Activated CD8-positive, alpha-beta memory T cell treated with anti-CD3 and anti-CD28 coated beads, Interleukin-2, amount 10 ng/mL, durations not matched to agents 7 days and 5 days (primary cell): Measurements from ENCODE around the gene ERN1. TPM values are rescaled to one million over a fixed set of nuclear protein-coding genes. Genes with fewer than 3 reads are reported as not detected.
"Not testable (repeated sequence)": the region's sequence is repeated elsewhere in the genome, so short reads cannot be mapped to it uniquely, and the experiment has no call there.

Source experiments
- ATAC-seq: fragments of 150-1000 bp; cut with Tn5 transposase; one replicate; pipeline ENCODE4 v1.10.0; 2021; ENCODE audit warnings: moderate library complexity
- CTCF ChIA-PET: fragments of 350-600 bp; sonication (Branson Sonifier 250); formaldehyde crosslinking; loops from one replicate; lab custom pipeline; 2021; ENCODE audit warnings: antibody characterized with exemption; lab: Charles Lee
- DNase-seq: peaks from one replicate; pipeline ENCODE4 v3.0.0-alpha.2; 2020
- H3K27ac Mint-ChIP-seq: one replicate; pipeline ENCODE4 v1.8.0; 2021; ENCODE audit warnings: mild to moderate bottlenecking, mixed read lengths
- H3K27me3 Mint-ChIP-seq: one replicate; pipeline ENCODE4 v1.8.0; 2021; ENCODE audit warnings: mixed read lengths
- H3K36me3 Mint-ChIP-seq: one replicate; pipeline ENCODE4 v1.8.0; 2021; ENCODE audit warnings: mild to moderate bottlenecking, mixed read lengths
- H3K4me1 Mint-ChIP-seq: one replicate; pipeline ENCODE4 v1.8.0; 2021; ENCODE audit warnings: mixed read lengths
- H3K4me3 Mint-ChIP-seq: one replicate; pipeline ENCODE4 v1.8.0; 2021; ENCODE audit warnings: mild to moderate bottlenecking, moderate library complexity, mixed read lengths
- H3K9me3 Mint-ChIP-seq: one replicate; pipeline ENCODE4 v1.8.0; 2022; ENCODE audit warnings: low read depth, mixed read lengths
- total RNA-seq, 2 experiments: library from RNA; stranded (reverse); gene quantifications; one replicate each; pipeline ENCODE4 v1.2.3, GENCODE V29; 2021

The ERN1 gene
- total RNA-seq, 2 experiments from 2014 or later, result 21.7 to 22.9 TPM

DNA sequence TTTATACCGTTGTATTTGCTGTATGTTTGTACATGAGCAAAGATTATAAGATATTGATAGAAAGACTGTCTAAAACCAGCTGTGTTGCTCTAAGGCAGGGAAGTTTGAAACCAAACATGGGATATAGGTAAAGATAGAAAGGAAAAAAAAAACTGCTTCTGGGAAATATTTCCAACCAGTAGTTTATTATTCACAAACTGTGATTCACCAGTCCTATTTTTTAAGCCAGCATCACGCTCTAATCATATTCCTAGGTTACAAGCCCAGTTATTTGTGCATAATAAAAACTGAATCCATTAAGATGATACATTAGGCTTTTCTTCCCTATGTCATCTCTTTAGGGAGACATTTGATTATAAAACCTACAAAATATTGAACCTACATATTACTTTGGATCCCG lies 4.0 kb downstream of the ERN1 start:
- Mint-ChIP-seq H3K27ac (no peak overlapping the region), H3K4me3 (no peak overlapping the region), H3K4me1 (peaks cover 61% of the 10 kb centered on the region), H3K9me3 (no peaks in the 10 kb centered on the region), H3K36me3 (peaks cover 22% of the 10 kb centered on the region), H3K27me3 (no peaks in the 10 kb centered on the region)
- CTCF ChIA-PET, result interaction anchor here (1.1 to 15.3 kb wide), 2 partner anchors 62 to 98 kb away, joined by 3 to 488 read pairs; no protein-coding TSS in a partner anchor
- DNase-seq (no peak), ATAC-seq (no peak)

DNA sequence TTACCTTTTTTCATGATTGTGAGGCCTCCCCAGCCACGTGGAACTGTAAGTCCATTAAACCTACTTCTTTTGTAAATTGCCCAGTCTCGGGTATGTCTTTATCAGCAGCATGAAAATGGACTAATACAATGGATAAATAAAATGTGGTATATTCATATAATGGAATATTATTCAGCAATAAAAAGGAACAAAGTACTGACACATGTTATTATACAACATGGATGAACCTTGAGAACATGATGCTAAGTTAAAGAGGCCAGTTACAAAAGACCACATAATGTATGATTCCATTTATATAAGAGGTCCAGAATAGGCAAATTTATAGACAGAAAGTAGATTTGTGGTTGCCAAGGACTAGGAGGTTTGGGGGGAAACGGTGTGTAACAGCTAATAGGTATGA lies 5.3 kb downstream of the ERN1 start:
- CTCF ChIA-PET, result interaction anchor here (0.8 to 15.3 kb wide), 7 partner anchors 9 to 97 kb away, joined by 3 to 488 read pairs (median 4); no protein-coding TSS in a partner anchor
- no peak overlapping the region for H3K4me3 Mint-ChIP-seq
- H3K4me1 Mint-ChIP-seq, result peaks cover 65% of the 10 kb centered on the region
- H3K27me3 Mint-ChIP-seq, result no peaks in the 10 kb centered on the region
- no peaks in the 10 kb centered on the region for H3K9me3 Mint-ChIP-seq
- ATAC-seq, result no peak
- H3K27ac Mint-ChIP-seq, result no peak overlapping the region
- no peak for DNase-seq
- H3K36me3 Mint-ChIP-seq, result peaks cover 27% of the 10 kb centered on the region

DNA sequence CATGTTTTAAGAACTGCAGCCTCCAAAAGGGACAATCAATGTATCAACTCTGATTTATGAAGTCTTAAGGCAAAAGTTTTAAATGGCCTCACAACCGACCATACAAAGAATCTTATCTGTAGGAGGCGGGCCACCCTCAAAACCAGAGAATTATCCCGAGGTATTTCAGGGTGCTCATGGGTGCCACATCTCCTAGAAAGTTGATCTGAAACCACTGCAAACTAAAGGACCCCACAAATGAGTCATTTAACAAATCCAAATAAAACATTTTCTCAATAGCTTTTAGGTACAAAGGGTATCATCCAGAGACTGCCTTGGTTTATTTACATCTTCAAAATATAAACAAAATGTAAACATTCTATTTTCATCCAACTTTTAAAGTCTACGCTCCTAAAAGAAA lies 6.8 kb downstream of the ERN1 start:
- H3K4me1 Mint-ChIP-seq, result peaks cover 59% of the 10 kb centered on the region
- no peak overlapping the region for H3K4me3 Mint-ChIP-seq
- CTCF ChIA-PET, result interaction anchor here (0.6 to 15.3 kb wide), 3 partner anchors 10 to 105 kb away, joined by 3 to 488 read pairs (median 6); no protein-coding TSS in a partner anchor
- no peaks in the 10 kb centered on the region for H3K9me3 Mint-ChIP-seq
- H3K27ac Mint-ChIP-seq, result no peak overlapping the region
- H3K36me3 Mint-ChIP-seq, result peaks cover 25% of the 10 kb centered on the region
- DNase-seq (no peak), ATAC-seq (no peak)
- H3K27me3 Mint-ChIP-seq, result no peaks in the 10 kb centered on the region

DNA sequence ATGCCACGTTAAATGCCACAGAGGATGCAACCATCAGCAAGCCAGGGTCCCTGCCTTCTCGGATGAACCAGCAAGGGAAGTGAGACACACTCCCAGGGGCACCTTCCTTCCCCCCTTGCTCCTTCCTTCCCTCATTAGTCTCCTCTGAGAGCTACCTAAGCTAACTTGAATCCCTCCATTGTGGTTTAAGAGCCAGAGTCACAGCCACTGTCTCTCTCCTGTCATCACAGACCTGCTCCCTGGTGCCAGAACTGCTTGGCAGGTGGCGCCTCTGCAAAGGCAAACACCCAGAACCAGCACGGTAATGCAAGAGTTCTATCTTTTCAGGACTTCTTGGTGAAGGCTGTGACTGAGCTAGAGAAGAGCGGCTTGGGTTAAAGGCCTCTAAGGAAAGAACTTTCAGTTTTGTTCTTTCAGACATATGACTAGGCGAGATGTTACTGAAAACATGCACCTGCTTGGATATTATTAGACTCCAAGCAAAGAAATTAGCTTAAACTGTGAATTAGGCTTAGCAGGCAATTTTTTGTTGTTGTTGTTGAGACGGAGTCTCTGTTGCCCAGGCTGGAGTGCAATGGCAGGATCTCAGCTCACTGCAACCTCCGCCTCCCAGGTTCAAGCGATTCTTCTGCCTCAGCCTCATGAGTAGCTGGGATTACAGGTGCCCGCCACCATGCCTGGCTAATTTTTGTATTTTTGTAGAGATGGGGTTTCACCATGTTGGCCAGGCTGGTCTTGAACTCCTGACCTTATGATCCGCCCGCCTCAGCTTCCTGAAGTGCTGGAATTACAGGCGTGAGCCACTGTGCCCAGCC lies 8.8 kb downstream of the ERN1 start:
- Mint-ChIP-seq H3K27ac (peak overlapping the region; percentile 82), H3K36me3 (peaks cover 28% of the 10 kb centered on the region), H3K4me3 (peak overlapping the region; percentile 57), H3K4me1 (peaks cover 57% of the 10 kb centered on the region)
- ATAC-seq (peak; percentile 61), DNase-seq (peak; percentile 51)
- CTCF ChIA-PET, result interaction anchor here (1.0 to 15.3 kb wide), 6 partner anchors 12 to 202 kb away, joined by 3 to 488 read pairs (median 5); no protein-coding TSS in a partner anchor
- not testable (repeated sequence) for H3K27me3 Mint-ChIP-seq, H3K9me3 Mint-ChIP-seq

DNA sequence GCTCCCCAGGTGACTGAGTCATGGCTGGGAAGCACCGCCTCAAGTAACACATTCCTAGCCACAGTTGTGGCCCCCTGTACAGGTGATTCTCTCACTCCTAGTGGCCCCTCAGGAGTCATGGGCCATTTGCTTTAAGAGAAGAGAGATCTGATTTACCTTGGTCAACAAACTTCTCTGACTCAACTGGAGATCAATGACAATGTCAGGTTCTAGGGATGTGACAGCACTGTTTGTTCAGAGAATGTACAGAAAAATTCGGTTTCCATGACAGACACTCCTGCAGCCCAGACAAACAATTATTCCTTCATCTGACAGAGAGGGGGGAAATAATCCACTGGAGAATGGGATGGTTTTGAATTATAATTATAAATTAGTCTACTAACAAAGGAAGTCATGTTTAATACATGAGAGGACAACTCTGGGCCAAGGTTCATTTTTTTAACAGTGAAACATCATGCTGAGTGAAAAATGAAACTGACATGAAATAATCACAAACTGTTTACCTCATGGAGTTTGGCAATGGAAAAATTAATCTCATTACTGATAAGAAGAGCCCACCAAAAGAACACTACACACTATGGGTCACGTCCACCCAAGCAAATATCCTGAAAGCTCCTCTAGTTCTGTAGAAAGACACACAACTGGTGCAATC lies 9.7 kb downstream of the ERN1 start:
- Mint-ChIP-seq H3K4me3 (no peak overlapping the region), H3K4me1 (peaks cover 60% of the 10 kb centered on the region), H3K36me3 (peaks cover 28% of the 10 kb centered on the region), H3K9me3 (no peaks in the 10 kb centered on the region), H3K27ac (peak overlapping the region; percentile 82), H3K27me3 (no peaks in the 10 kb centered on the region)
- CTCF ChIA-PET, result interaction anchor here (1.5 to 1.7 kb wide), 3 partner anchors 12 to 94 kb away, joined by 3 to 8 read pairs (median 3); no protein-coding TSS in a partner anchor
- peak; percentile 40 for ATAC-seq
- DNase-seq, result no peak

DNA sequence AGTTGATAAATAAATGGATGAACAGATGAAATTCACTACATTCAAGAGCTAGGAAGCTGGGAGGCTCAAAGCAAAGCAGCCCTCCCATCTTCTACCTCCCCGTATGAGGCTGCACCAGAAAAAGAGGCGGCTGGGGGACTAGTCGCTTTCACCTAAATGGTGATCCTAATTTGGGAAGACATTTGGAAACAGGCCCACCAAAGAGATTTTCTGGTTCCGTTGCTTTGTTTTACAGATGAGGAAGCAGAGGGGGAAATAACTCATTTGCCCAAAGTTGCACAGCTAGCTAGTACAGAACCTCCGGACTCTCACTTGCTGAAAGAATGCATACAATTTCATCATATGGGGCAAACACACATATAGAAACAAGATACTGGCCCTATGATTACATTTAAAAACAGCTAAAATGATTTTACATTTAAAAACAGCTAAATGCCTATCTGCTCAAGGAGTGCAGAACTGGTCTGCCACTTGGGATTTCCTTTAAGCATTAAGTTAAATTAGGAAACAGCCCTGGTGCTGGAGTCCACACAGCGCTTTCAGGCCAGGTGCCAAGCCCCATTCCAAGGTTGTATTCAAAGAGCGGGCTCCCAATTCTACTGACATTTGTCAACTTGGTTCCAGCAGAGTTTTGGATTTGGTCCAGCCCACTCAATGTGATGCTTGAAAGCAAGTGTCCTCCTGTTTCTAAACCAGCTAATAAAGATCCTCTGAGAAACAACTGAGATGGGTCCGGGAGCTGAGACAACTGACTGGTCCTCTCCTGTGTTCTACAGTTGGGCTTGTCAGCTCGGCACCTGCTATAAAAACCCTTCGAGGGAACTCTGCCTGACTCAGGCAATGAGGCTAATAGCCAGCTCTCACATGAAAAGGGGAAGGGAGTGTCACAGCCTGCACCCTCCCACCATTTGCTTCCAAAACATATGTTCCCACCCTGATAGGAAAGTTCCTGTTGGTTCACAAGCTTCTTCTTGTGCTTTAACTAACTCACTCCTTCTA lies 11.7 kb downstream of the ERN1 start:
- H3K4me3 Mint-ChIP-seq, result no peak overlapping the region
- H3K27ac Mint-ChIP-seq, result no peak overlapping the region
- H3K9me3 Mint-ChIP-seq, result no peaks in the 10 kb centered on the region
- ATAC-seq (no peak), DNase-seq (no peak)
- no peaks in the 10 kb centered on the region for H3K27me3 Mint-ChIP-seq
- H3K36me3 Mint-ChIP-seq, result peaks cover 18% of the 10 kb centered on the region
- CTCF ChIA-PET, result interaction anchor here (1.0 to 2.1 kb wide), 3 partner anchors 15 to 92 kb away, joined by 3 to 13 read pairs (median 4); no protein-coding TSS in a partner anchor
- peaks cover 54% of the 10 kb centered on the region for H3K4me1 Mint-ChIP-seq

DNA sequence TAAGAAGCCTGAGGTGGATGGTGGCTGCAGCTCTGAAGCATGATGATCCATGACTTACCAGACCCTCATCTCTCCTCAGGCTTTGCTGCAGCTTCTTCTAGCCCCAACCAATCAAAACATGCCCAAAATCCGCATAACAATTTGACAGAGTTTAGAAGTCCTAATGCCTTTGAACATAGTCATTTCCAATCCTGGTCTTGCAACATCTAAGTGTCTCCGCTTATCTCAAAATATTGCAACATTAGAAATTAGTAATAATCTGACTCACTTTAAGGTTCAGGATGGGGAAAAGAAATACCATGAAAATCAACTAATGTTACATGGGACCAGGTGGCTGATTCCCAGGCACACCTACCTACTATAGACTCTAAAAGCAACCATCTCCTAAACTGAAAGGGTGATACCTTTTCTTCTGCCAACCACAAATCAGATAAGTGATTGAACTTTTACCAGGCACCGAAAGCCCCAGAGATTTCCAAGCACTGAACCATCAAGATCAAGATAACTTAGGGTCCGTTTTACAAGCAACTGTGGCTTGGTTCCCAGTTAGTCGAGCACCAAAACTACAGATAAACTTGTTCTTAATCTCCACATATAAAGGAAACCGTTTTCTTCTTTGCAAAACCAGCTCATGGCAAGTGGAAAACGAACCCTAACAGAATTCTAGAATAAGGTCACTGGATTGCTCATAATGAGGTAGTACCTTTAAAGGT lies 14.0 kb downstream of the ERN1 start:
- Mint-ChIP-seq H3K27me3 (no peaks in the 10 kb centered on the region), H3K36me3 (peaks cover 9% of the 10 kb centered on the region), H3K27ac (no peak overlapping the region), H3K9me3 (no peaks in the 10 kb centered on the region), H3K4me1 (peaks cover 35% of the 10 kb centered on the region), H3K4me3 (no peak overlapping the region)
- CTCF ChIA-PET, result interaction anchor here (0.8 to 4.0 kb wide), 5 partner anchors 9 to 182 kb away, joined by 3 to 20 read pairs (median 4); partner anchors contain the start of gene ERN1
- ATAC-seq, result no peak
- DNase-seq, result no peak

- no peak overlapping the region for H3K27ac Mint-ChIP-seq
- DNase-seq, result no peak
- no peaks in the 10 kb centered on the region for H3K27me3 Mint-ChIP-seq
- peaks cover 27% of the 10 kb centered on the region for H3K4me1 Mint-ChIP-seq
- H3K4me3 Mint-ChIP-seq, result no peak overlapping the region
- CTCF ChIA-PET, result interaction anchor here (0.8 to 4.0 kb wide), 5 partner anchors 10 to 182 kb away, joined by 3 to 20 read pairs (median 4); partner anchors contain the start of gene ERN1
- no peak for ATAC-seq
- H3K36me3 Mint-ChIP-seq, result peaks cover 5% of the 10 kb centered on the region
- H3K9me3 Mint-ChIP-seq, result no peaks in the 10 kb centered on the region
These were observed 14.8 kb downstream of the ERN1 start for GRCh38 chr17:64115043-64115698.

DNA sequence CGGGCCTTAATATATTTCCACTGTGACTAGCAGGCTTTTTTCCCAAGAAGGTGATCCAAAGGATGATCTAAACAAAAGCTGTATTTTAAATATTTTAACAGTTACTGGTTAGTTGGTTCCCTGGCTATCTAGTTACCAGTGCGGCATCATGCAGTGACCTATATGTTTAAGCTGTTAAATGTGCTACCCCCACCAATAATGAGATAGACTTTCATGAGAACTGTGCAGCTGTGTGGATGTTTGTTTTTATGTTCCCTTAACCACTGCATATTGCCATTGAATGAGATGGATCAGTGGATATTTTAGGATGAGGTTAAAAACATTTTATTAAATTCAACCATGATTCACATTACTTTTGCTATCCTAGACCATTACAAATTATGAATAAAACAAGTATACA lies 16.9 kb downstream of the ERN1 start:
- Mint-ChIP-seq H3K9me3 (no peaks in the 10 kb centered on the region), H3K4me3 (no peak overlapping the region), H3K27ac (no peak overlapping the region), H3K27me3 (no peaks in the 10 kb centered on the region), H3K36me3 (peaks cover 4% of the 10 kb centered on the region), H3K4me1 (peaks cover 30% of the 10 kb centered on the region)
- DNase-seq (no peak), ATAC-seq (no peak)
- CTCF ChIA-PET, result interaction anchor here (0.8 to 4.0 kb wide), 9 partner anchors 10 to 264 kb away, joined by 3 to 20 read pairs (median 3); partner anchors contain the start of gene GH1

- Mint-ChIP-seq H3K4me1 (peaks cover 35% of the 10 kb centered on the region), H3K4me3 (no peak overlapping the region), H3K27me3 (no peaks in the 10 kb centered on the region), H3K27ac (no peak overlapping the region), H3K36me3 (no peaks in the 10 kb centered on the region), H3K9me3 (no peaks in the 10 kb centered on the region)
- no peak for DNase-seq
- no peak for ATAC-seq
- CTCF ChIA-PET, result interaction anchor here (1.0 to 1.6 kb wide), 2 partner anchors 83 to 263 kb away, joined by 3 read pairs; no protein-coding TSS in a partner anchor
These were observed 18.1 kb downstream of the ERN1 start for GRCh38 chr17:64111831-64112230.

- Mint-ChIP-seq H3K27ac (no peak overlapping the region), H3K4me1 (peaks cover 34% of the 10 kb centered on the region), H3K36me3 (no peaks in the 10 kb centered on the region), H3K9me3 (no peaks in the 10 kb centered on the region), H3K4me3 (no peak overlapping the region), H3K27me3 (no peaks in the 10 kb centered on the region)
- DNase-seq (no peak), ATAC-seq (no peak)
- CTCF ChIA-PET, result interaction anchor here (1.0 to 1.6 kb wide), 2 partner anchors 23 to 82 kb away, joined by 3 to 4 read pairs; no protein-coding TSS in a partner anchor
These were observed 19.4 kb downstream of the ERN1 start for GRCh38 chr17:64110379-64111152.
